Liver (tissue), 3 donors: ENCODE measurements around the gene WBP2.

Experiments used
- CTCF ChIP-seq: fragments of 150-350 bp; IDR thresholded peaks from 2 replicates; pipeline ENCODE4 v1.5.1; 2017; ENCODE audit warnings: improper control_type of control experiment, low read depth, low read length; ENCODE audit not compliant: missing input control
- EGR1 ChIP-seq, 2 donors: IDR thresholded peaks; 2 replicates each; pipeline ENCODE4 v1.6.1; 2016 to 2018; ENCODE audit warnings: antibody characterized with exemption in 2 of 2, low read depth in 2 of 2
- FOXA2 ChIP-seq: IDR thresholded peaks from 2 replicates; pipeline ENCODE4 v1.6.1; 2016; ENCODE audit warnings: antibody characterized with exemption
- RXRA ChIP-seq, 2 donors: IDR thresholded peaks; 2 replicates each; pipeline ENCODE4 v1.6.1; 2017 to 2018; ENCODE audit warnings: antibody characterized with exemption in 2 of 2, mild to moderate bottlenecking in 1 of 2
- SP1 ChIP-seq: IDR thresholded peaks from 2 replicates; pipeline ENCODE4 v1.6.1; 2018; ENCODE audit warnings: antibody characterized with exemption, mild to moderate bottlenecking
- YY1 ChIP-seq: IDR thresholded peaks from 2 replicates; pipeline ENCODE4 v1.6.1; 2016; ENCODE audit warnings: antibody characterized with exemption, mild to moderate bottlenecking
- donor health status: healthy.
- donor health status: healthy.

DNA sequence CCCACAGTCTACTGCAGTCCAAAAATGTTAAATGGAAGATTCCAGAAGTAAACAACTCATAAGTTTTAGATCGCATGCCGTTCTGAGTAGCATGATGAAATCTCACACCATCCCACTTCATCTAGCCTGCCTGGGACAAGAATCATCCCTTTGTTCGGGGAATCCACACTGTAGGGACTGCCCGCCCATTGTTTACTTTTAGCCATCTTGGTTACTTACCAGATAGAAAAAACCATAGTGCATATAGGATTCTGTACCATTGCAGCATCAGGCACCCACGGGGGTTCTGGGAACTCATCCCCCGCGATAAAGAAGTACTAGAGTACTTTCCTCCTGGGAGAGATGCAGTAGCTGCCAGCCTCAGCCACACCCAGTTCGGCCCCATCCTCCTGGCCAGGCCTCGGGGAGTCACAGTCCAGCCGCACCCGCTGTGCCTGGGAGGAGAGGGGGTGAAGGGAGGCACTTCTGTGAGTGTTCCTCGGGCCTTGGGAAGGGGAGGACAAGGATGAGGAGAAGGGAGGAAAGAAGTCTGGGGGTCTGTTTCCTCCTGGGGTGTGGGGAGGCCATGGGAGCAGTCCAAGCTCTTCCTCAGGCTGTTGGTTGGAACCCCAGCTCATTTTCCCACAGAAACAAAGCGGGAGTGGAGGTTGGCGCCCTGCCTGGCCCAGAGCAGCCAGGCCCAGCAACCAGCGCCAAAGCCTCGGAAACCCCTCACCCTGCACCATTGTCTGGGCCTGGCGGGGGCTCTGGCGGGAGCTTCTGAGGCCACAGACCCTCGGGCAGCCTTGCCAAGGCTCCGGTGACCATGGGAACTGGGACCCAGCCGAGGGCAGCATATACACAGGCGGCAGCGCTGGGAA lies 14.4 kb upstream of the WBP2 start:
- TF ChIP-seq EGR1 (IDR thresholded peaks at IDR 0.05; ENCODE audit: low read depth in 2 of 2) (no peak), CTCF (no peak), SP1 (no peak), YY1 (no peak), FOXA2 (no peak), RXRA (IDR thresholded peaks at IDR 0.05) (no peak)
